ENCODE measurements around the gene DRAXIN. TPM values are rescaled to one million over a fixed set of nuclear protein-coding genes. Genes with fewer than 3 reads are reported as not detected.

The DRAXIN gene
- total and polyA plus RNA-seq, 12 donors = under 0.01 to 0.08 (median 0.06) TPM; not detected in 7

DNA sequence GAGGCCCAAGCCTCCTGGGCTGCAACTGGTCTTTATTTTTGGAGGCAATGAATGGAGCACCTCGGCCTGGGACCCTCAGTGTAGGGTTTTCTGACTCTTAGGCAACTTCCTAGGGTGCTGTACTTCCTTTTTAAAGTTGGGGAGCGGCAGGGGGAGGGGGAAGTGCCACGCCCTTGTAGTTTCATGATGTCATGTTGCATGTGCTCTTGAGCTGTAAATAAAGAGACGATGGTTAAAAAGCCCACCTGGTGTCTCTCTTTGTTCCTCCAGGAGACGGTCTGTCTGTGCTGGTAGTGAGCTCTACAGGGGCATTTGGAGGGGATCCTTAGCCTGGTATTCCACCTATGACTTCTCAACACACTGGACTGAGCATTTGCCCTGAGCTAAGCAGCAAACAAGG is 34.1 kb downstream of the DRAXIN start:
- peaks cover 0 to 12% of the 10 kb centered on the region in 2 donors for H3K4me1 ChIP-seq (replicated peaks in 1 of 2)
- no peaks in the 10 kb centered on the region for H3K36me3 ChIP-seq (replicated peaks in 1 of 2)
- no peaks in the 10 kb centered on the region for H3K27me3 ChIP-seq
- WGBS, 4 donors = 67 to 86% (median 74%) methylated on average over 4 to 5 of the region's 5 CpGs
- H3K9me3 ChIP-seq (replicated peaks in 1 of 3) = no peaks in the 10 kb centered on the region
- no peak overlapping the region for H3K27ac ChIP-seq
- H3K4me3 ChIP-seq = no peak overlapping the region
- TF ChIP-seq, protein P1, sequence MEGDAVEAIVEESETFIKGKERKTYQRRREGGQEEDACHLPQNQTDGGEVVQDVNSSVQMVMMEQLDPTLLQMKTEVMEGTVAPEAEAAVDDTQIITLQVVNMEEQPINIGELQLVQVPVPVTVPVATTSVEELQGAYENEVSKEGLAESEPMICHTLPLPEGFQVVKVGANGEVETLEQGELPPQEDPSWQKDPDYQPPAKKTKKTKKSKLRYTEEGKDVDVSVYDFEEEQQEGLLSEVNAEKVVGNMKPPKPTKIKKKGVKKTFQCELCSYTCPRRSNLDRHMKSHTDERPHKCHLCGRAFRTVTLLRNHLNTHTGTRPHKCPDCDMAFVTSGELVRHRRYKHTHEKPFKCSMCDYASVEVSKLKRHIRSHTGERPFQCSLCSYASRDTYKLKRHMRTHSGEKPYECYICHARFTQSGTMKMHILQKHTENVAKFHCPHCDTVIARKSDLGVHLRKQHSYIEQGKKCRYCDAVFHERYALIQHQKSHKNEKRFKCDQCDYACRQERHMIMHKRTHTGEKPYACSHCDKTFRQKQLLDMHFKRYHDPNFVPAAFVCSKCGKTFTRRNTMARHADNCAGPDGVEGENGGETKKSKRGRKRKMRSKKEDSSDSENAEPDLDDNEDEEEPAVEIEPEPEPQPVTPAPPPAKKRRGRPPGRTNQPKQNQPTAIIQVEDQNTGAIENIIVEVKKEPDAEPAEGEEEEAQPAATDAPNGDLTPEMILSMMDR (IDR thresholded peaks at IDR 0.05) = no peak
- TF ChIP-seq POLR2A (IDR thresholded peaks at IDR 0.05) = no peak
- intact Hi-C loops (cut with DNase I) = no loop called here
- DNase-seq = no peak

DNA sequence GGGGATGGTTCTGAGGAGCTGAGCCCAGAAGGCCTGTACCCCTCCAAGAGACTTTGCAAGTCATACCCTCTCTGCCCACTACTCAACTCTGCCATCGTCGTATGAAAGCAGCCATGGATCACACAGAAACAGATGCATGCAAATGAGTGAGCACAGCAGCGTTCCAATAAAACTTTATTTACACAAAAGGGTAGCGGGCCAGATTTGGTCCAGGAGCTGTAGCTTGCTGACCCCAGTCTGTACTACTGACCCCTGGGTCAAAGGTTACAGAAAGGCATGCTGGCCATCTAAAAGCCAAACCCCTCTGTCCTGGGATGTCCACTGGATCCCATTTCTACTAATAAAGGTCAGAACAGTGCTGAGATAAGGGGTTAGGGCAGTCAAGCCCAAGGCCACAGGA is 35.6 kb downstream of the DRAXIN start:
- WGBS, 4 donors = 91 to 98% (median 97%) methylated on average over 4 of the region's 4 CpGs
- Histone ChIP-seq H3K27me3 (no peaks in the 10 kb centered on the region), H3K27ac (no peak overlapping the region), H3K9me3 (replicated peaks in 1 of 3) (no peaks in the 10 kb centered on the region), H3K36me3 (replicated peaks in 1 of 2) (no peaks in the 10 kb centered on the region), H3K4me3 (no peak overlapping the region), H3K4me1 (replicated peaks in 1 of 2) (peaks cover 0 to 27% of the 10 kb centered on the region in 2 donors)
- intact Hi-C loops (cut with DNase I) = no loop called here
- TF ChIP-seq POLR2A (IDR thresholded peaks at IDR 0.05) = no peak
- TF ChIP-seq, protein P1 (IDR thresholded peaks at IDR 0.05) = no peak
- DNase-seq = no peak

DNA sequence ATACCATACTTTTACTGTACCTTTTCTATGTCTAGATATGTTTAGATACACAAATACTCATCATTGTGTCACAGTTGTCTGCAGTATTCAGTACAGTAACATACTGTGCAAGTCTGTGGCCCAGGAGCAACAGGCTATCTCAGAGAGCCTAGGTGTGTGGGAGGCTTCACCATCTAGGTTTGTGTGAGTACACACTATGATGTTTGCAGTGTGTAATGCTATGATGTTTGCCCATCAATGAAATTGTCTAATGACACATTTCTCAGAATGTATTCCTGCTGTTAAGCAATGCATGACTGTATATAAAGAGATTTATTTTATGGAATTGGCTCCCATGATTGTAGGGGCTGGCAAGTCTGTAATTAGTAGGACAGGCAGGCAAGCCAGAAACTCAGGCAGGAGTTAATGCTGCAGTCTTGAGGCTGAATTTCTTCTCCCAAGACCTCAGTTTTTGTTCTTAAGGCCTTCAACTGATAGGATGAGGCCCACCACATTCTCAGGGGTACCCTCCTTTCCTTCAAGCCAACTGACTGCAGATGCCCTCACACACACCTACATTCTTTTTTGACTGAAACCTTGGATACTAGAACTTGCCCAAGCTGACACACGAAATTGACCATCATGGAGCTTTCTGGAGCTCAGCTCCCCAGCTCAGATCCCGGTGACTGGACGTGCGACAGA is 36.8 kb downstream of the DRAXIN start:
- no peaks in the 10 kb centered on the region for H3K9me3 ChIP-seq (replicated peaks in 1 of 3)
- H3K4me3 ChIP-seq = no peak overlapping the region
- WGBS, 4 donors = 95 to 100% (median 97%) methylated on average over 4 of the region's 4 CpGs
- DNase-seq = no peak
- H3K4me1 ChIP-seq (replicated peaks in 1 of 2) = peaks cover 6 to 34% of the 10 kb centered on the region in 2 donors
- H3K27me3 ChIP-seq = no peaks in the 10 kb centered on the region
- no peak overlapping the region for H3K27ac ChIP-seq
- no peaks in the 10 kb centered on the region for H3K36me3 ChIP-seq (replicated peaks in 1 of 2)
- intact Hi-C loops (cut with DNase I) = no loop called here
- TF ChIP-seq, protein P1 (IDR thresholded peaks at IDR 0.05) = no peak
- TF ChIP-seq POLR2A (IDR thresholded peaks at IDR 0.05) = no peak

DNA sequence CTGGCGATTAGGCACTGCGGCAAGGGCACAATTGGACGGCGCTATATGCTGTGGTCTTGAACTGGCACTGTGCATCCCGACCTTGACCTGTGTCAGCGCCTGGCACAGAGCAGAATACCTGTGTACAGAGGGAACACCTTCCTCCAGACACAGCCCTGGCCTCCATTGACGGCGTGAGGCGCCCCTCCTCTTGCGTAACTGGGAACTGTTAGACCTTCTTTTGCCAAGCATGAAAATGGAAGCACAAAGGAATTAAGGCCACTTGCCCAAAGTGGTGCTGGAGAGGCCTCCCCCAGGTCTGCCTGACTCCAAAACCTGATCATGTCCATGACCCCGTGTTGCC is 37.6 kb downstream of the DRAXIN start:
- no peaks in the 10 kb centered on the region for H3K9me3 ChIP-seq (replicated peaks in 1 of 3)
- H3K4me3 ChIP-seq = no peak overlapping the region
- no peaks in the 10 kb centered on the region for H3K27me3 ChIP-seq
- H3K4me1 ChIP-seq (replicated peaks in 1 of 2) = peaks cover 6 to 34% of the 10 kb centered on the region in 2 donors
- no peaks in the 10 kb centered on the region for H3K36me3 ChIP-seq (replicated peaks in 1 of 2)
- TF ChIP-seq, protein P1 (IDR thresholded peaks at IDR 0.05) = no peak
- TF ChIP-seq POLR2A (IDR thresholded peaks at IDR 0.05) = no peak
- 81 to 90% (median 84%) methylated on average over 7 to 11 of the region's 11 CpGs for WGBS, 4 donors
- H3K27ac ChIP-seq = peak overlapping the region in 1 of 5 donors; percentile 69
- DNase-seq = no peak
- intact Hi-C loops (cut with DNase I) = no loop called here
